GM21717 (cell line): ENCODE measurements around the gene FBN3.
"Not testable (repeated sequence)": the region's sequence is repeated elsewhere in the genome, so short reads cannot be mapped to it uniquely, and the experiment has no call there.

Experiments
- ATAC-seq: cut with Tn5 transposase; IDR thresholded peaks from one replicate; pipeline ENCODE4 v1.9.1; 2021; ENCODE audit warnings: mild to moderate bottlenecking, moderate library complexity; ENCODE audit not compliant: unreplicated experiment

Gene FBN3

GRCh38 chr19:8149261-8150094, at the start of gene FBN3:
FBN3 (minus strand) TSS chr19:8149592; CDS start chr19:8147480, 2,112 bp downstream.
- no peak for ATAC-seq

GRCh38 chr19:8196271-8196927, 47.0 kb upstream of the FBN3 start:
- ATAC-seq, result no peak

- no peak for ATAC-seq
Measured at GRCh38 chr19:8194528-8195267, 45.3 kb upstream of the FBN3 start.

- ATAC-seq, result no peak
Measured at GRCh38 chr19:8192221-8192820, 42.9 kb upstream of the FBN3 start.

- ATAC-seq, result no peak
Measured at GRCh38 chr19:8185343-8186068, 36.1 kb upstream of the FBN3 start.

- no peak for ATAC-seq
Measured at GRCh38 chr19:8184274-8184673, 34.9 kb upstream of the FBN3 start.

GRCh38 chr19:8180018-8180417, 30.6 kb upstream of the FBN3 start:
- ATAC-seq, result no peak

GRCh38 chr19:8174706-8175105, 25.3 kb upstream of the FBN3 start:
- no peak for ATAC-seq

- no peak for ATAC-seq
Measured at GRCh38 chr19:8168537-8168936, 19.1 kb upstream of the FBN3 start.

GRCh38 chr19:8167985-8168384, 18.6 kb upstream of the FBN3 start:
- ATAC-seq, result no peak

GRCh38 chr19:8163759-8164158, 14.4 kb upstream of the FBN3 start:
- ATAC-seq, result no peak

GRCh38 chr19:8161135-8161646, 11.8 kb upstream of the FBN3 start:
- ATAC-seq, result no peak

GRCh38 chr19:8159322-8159721, 9.9 kb upstream of the FBN3 start:
- not testable (repeated sequence) for ATAC-seq

GRCh38 chr19:8158411-8159074, 9.2 kb upstream of the FBN3 start:
- ATAC-seq, result no peak

GRCh38 chr19:8155318-8155717, 5.9 kb upstream of the FBN3 start:
- ATAC-seq, result no peak

- ATAC-seq, result not testable (repeated sequence)
Measured at GRCh38 chr19:8154014-8154413, 4.6 kb upstream of the FBN3 start.

- ATAC-seq, result no peak
Measured at GRCh38 chr19:8151767-8152035, 2.3 kb upstream of the FBN3 start.

GRCh38 chr19:8150998-8151766, 1.8 kb upstream of the FBN3 start:
- no peak for ATAC-seq

- ATAC-seq, result no peak
Measured at GRCh38 chr19:8150178-8150865, 930 bp upstream of the FBN3 start.
